Transverse colon (tissue), 4 donors: ENCODE results near the gene RAE1. TPM values are rescaled to one million over a fixed set of nuclear protein-coding genes. Genes with fewer than 3 reads are reported as not detected.

Source experiments
- DNase-seq: peaks from one replicate; pipeline ENCODE4 v3.0.0-alpha.2; 2019
- H3K27ac ChIP-seq, 4 donors: fragments of 200-600 bp; sonication (generic); 2 replicates each; pipeline ENCODE4 v1.5.1; 2016 to 2018; ENCODE audit warnings: inconsistent platforms in 4 of 4
- H3K27me3 ChIP-seq: fragments of 200-600 bp; sonication (generic); 2 replicates; pipeline ENCODE4 v1.5.1; 2017; ENCODE audit warnings: inconsistent platforms
- H3K36me3 ChIP-seq, 4 donors: fragments of 200-600 bp; sonication (generic); 2 replicates each; pipeline ENCODE4 v1.5.1; 2017 to 2019; ENCODE audit warnings: inconsistent platforms in 4 of 4
- H3K4me1 ChIP-seq, 4 donors: fragments of 200-600 bp; sonication (generic); 2 replicates each; pipeline ENCODE4 v1.5.1; 2017 to 2020; ENCODE audit warnings: inconsistent platforms in 4 of 4
- H3K4me3 ChIP-seq, 4 donors: fragments of 200-600 bp; sonication (generic); 1 replicate in 1 of 4; 2 replicates in 3 of 4; pipeline versions ENCODE4 v1.5.1 to v1.6.1; 2017 to 2019; ENCODE audit warnings: inconsistent platforms in 4 of 4
- H3K9me3 ChIP-seq, 2 donors: fragments of 200-600 bp; sonication (generic); 2 replicates each; pipeline ENCODE4 v1.5.1; 2017 to 2019; ENCODE audit warnings: inconsistent platforms in 2 of 2
- CTCF ChIP-seq, 5 experiments: fragments of 200-600 bp in 3 of 5; fragments of 450-650 bp in 2 of 5; sonication (generic) in 3 of 5; IDR thresholded peaks; 1 replicate in 2 of 5; 2 replicates in 3 of 5; pipeline ENCODE4 v1.5.1; 2016 to 2017; ENCODE audit warnings: antibody characterized with exemption in 5 of 5, inconsistent platforms in 3 of 5, mild to moderate bottlenecking in 2 of 5, moderate library complexity in 1 of 5
- EP300 ChIP-seq: sonication (generic); formaldehyde crosslinking; IDR thresholded peaks from one replicate; pipeline ENCODE4 v1.6.1; 2017; ENCODE audit warnings: antibody characterized with exemption, low read depth
- POLR2A ChIP-seq: fragments of 450-650 bp; IDR thresholded peaks from one replicate; pipeline ENCODE4 v1.6.1; 2016; ENCODE audit warnings: antibody characterized with exemption, mild to moderate bottlenecking, moderate library complexity
- POLR2AphosphoS5 ChIP-seq, 3 donors: sonication (generic); formaldehyde crosslinking; IDR thresholded peaks; one replicate each; pipeline ENCODE4 v1.6.1; 2016; ENCODE audit warnings: antibody characterized with exemption in 3 of 3
- WGBS, 2 donors: methylation state at CpG; one replicate each; pipeline ENCODE4 v1.1.5; 2018; ENCODE audit warnings: low coverage in 1 of 2; 5-methylcytosine and 5-hydroxymethylcytosine counted together
- in situ Hi-C, 4 donors: fragments of 200-750 bp; cut with MboI; loops; one replicate each; pipeline versions ENCODE4 v1.15.0 to v1.15.1; 2017; ENCODE audit warnings: low sequenced_read_pairs in 3 of 4, low pct_ligation_motif_present in 1 of 4, low pct_unique_long_range_greater_than_20kb in 1 of 4
- intact Hi-C: fragments of 100-400 bp; cut with DNase I; formaldehyde crosslinking; loops from one replicate; pipeline ENCODE4 v1.15.1; 2023; ENCODE audit warnings: low total_unique reads
- total RNA-seq, 4 donors: library from RNA; depleted of rRNA; stranded (reverse); fragments of >200 nt; gene quantifications; one replicate each; pipeline ENCODE4 v1.1.0, GENCODE V29; 2016

Gene RAE1
- total RNA-seq, 4 donors from 2014 or later: 5.6 to 29.9 (median 15.2) TPM

GRCh38 chr20:57412347-57413029 lies 61.4 kb downstream of the RAE1 start:
- Histone ChIP-seq H3K27me3 (no peaks in the 10 kb centered on the region), H3K9me3 (no peaks in the 10 kb centered on the region), H3K27ac (no peak overlapping the region), H3K36me3 (peaks cover 0 to 13% (median 5%) of the 10 kb centered on the region in 4 donors), H3K4me3 (no peak overlapping the region), H3K4me1 (peaks cover 0 to 3% (median 0%) of the 10 kb centered on the region in 4 donors)
- WGBS, 2 donors: 85% methylated on average over 8 of the region's 8 CpGs; no CpG with 5 or more reads in 1 of the 2 donors
- intact Hi-C loops: no loop called here
- DNase-seq: no peak
- in situ Hi-C loops: no loop called here
- TF ChIP-seq POLR2A (no peak), POLR2AphosphoS5 (IDR thresholded peaks at IDR 0.05) (no peak), CTCF (IDR thresholded peaks at IDR 0.05) (no peak), EP300 (no peak)

GRCh38 chr20:57413986-57414385 lies 62.9 kb downstream of the RAE1 start:
- no peak for TF ChIP-seq POLR2A
- no peak for TF ChIP-seq POLR2AphosphoS5 (IDR thresholded peaks at IDR 0.05)
- TF ChIP-seq EP300: no peak
- TF ChIP-seq CTCF (IDR thresholded peaks at IDR 0.05): no peak
- H3K36me3 ChIP-seq: no peaks in the 10 kb centered on the region
- H3K4me1 ChIP-seq: peaks cover 0 to under 1% (median 0%) of the 10 kb centered on the region in 4 donors
- no peak overlapping the region for H3K4me3 ChIP-seq
- H3K27me3 ChIP-seq: no peaks in the 10 kb centered on the region
- H3K9me3 ChIP-seq: no peaks in the 10 kb centered on the region
- H3K27ac ChIP-seq: no peak overlapping the region
- 92% methylated on average over 10 of the region's 10 CpGs; no CpG with 5 or more reads in 1 of the 2 donors for WGBS, 2 donors
- in situ Hi-C loops: no loop called here
- intact Hi-C loops: no loop called here
- DNase-seq: no peak

- no peak for TF ChIP-seq POLR2AphosphoS5 (IDR thresholded peaks at IDR 0.05)
- no peak for TF ChIP-seq POLR2A
- no peak for TF ChIP-seq CTCF (IDR thresholded peaks at IDR 0.05)
- TF ChIP-seq EP300: no peak
- DNase-seq: no peak
- Histone ChIP-seq H3K27me3 (no peaks in the 10 kb centered on the region), H3K4me3 (no peak overlapping the region), H3K27ac (no peak overlapping the region), H3K4me1 (no peaks in the 10 kb centered on the region), H3K36me3 (no peaks in the 10 kb centered on the region), H3K9me3 (no peaks in the 10 kb centered on the region)
- in situ Hi-C loops: no loop called here
- 71 to 80% methylated on average over 1 to 18 of the region's 19 CpGs for WGBS, 2 donors
- intact Hi-C loops: no loop called here
These were observed 64.0 kb downstream of the RAE1 start for GRCh38 chr20:57414867-57415592.

- no peaks in the 10 kb centered on the region for H3K9me3 ChIP-seq
- in situ Hi-C loops: no loop called here
- no peaks in the 10 kb centered on the region for H3K4me1 ChIP-seq
- TF ChIP-seq CTCF (IDR thresholded peaks at IDR 0.05): no peak
- no peak for TF ChIP-seq POLR2A
- TF ChIP-seq POLR2AphosphoS5 (IDR thresholded peaks at IDR 0.05): no peak
- no peak for TF ChIP-seq EP300
- H3K27ac ChIP-seq: no peak overlapping the region
- H3K27me3 ChIP-seq: no peaks in the 10 kb centered on the region
- DNase-seq: no peak
- no peak overlapping the region for H3K4me3 ChIP-seq
- H3K36me3 ChIP-seq: no peaks in the 10 kb centered on the region
- WGBS, 2 donors: 69 to 88% methylated on average over 5 to 11 of the region's 11 CpGs
- intact Hi-C loops: no loop called here
These were observed 64.7 kb downstream of the RAE1 start for GRCh38 chr20:57415771-57416170.
